Posterior vena cava (tissue), 2 donors: ENCODE measurements around the gene THSD7B. TPM values are rescaled to one million over a fixed set of nuclear protein-coding genes. Genes with fewer than 3 reads are reported as not detected.
"Not testable (repeated sequence)": the region's sequence is repeated elsewhere in the genome, so short reads cannot be mapped to it uniquely, and the experiment has no call there.

Source experiments
- DNase-seq: peaks from one replicate; pipeline ENCODE4 v3.0.0-alpha.2; 2020; ENCODE audit warnings: low spot score
- intact Hi-C, 2 donors: fragments of 100-400 bp; cut with DNase I; formaldehyde crosslinking; loops; one replicate each; pipeline versions ENCODE4 v1.14.1 to v1.14.2; 2022 to 2023
- total RNA-seq, 2 donors: library from RNA; stranded (reverse); fragmentation: NEBNext Ultra II Directional; extraction: Animal tissue kit (Norgen Biotek cat#: 25700); gene quantifications; one replicate each; pipeline ENCODE4 v1.2.1, GENCODE V29; 2021
- donor health status: DM: yes; HTN: yes; CAD: no.
- donor health status: DM: yes; HTN: yes; CAD: no.

The THSD7B gene
- total RNA-seq, 2 donors from 2014 or later: 0.76 to 1.2 TPM

GRCh38 chr2:137262594-137262993 lies 497.2 kb downstream of the THSD7B start:
- DNase-seq: no peak
- intact Hi-C loops: no loop called here

GRCh38 chr2:137287913-137288639 lies 522.7 kb downstream of the THSD7B start:
- no peak for DNase-seq
- intact Hi-C loops: no loop called here

GRCh38 chr2:137291836-137292570 lies 526.7 kb downstream of the THSD7B start:
- intact Hi-C loops: no loop called here
- DNase-seq: no peak

- no peak for DNase-seq
- intact Hi-C loops: no loop called here
Measured at GRCh38 chr2:137298377-137298776, 533.0 kb downstream of the THSD7B start.

- intact Hi-C loops: no loop called here
- no peak for DNase-seq
Measured at GRCh38 chr2:137300987-137301386, 535.6 kb downstream of the THSD7B start.

- DNase-seq: no peak
- intact Hi-C loops: no loop called here
Measured at GRCh38 chr2:137302957-137303356, 537.6 kb downstream of the THSD7B start.

GRCh38 chr2:137316075-137316474 lies 550.7 kb downstream of the THSD7B start:
- intact Hi-C loops: no loop called here
- no peak for DNase-seq

GRCh38 chr2:137321566-137321965 lies 556.2 kb downstream of the THSD7B start:
- intact Hi-C loops: no loop called here

GRCh38 chr2:137331562-137331961 lies 566.2 kb downstream of the THSD7B start:
- intact Hi-C loops: not testable (repeated sequence)
- DNase-seq: peak; percentile 73

More at GRCh38 chr2:137321566-137321965, 556.2 kb downstream of the THSD7B start:
- no peak for DNase-seq

GRCh38 chr2:137333386-137334165 lies 568.2 kb downstream of the THSD7B start:
- intact Hi-C loops: no loop called here
- DNase-seq: no peak

- intact Hi-C loops: no loop called here
- no peak for DNase-seq
Measured at GRCh38 chr2:137336067-137336466, 570.7 kb downstream of the THSD7B start.

GRCh38 chr2:137339051-137339450 lies 573.7 kb downstream of the THSD7B start:
- DNase-seq: no peak
- intact Hi-C loops: no loop called here

- intact Hi-C loops: no loop called here
- DNase-seq: no peak
Measured at GRCh38 chr2:137345994-137346393, 580.6 kb downstream of the THSD7B start.

- no peak for DNase-seq
- intact Hi-C loops: no loop called here
Measured at GRCh38 chr2:137348301-137348700, 583.0 kb downstream of the THSD7B start.

- DNase-seq: no peak
- intact Hi-C loops: no loop called here
Measured at GRCh38 chr2:137357634-137358033, 592.3 kb downstream of the THSD7B start.

- no peak for DNase-seq
Measured at GRCh38 chr2:137367361-137367760, 602.0 kb downstream of the THSD7B start.

GRCh38 chr2:137369106-137369505 lies 603.8 kb downstream of the THSD7B start:
- DNase-seq: no peak
- intact Hi-C loops: no loop called here

More at GRCh38 chr2:137367361-137367760, 602.0 kb downstream of the THSD7B start:
- intact Hi-C loops: no loop called here

GRCh38 chr2:137379186-137379585 lies 613.8 kb downstream of the THSD7B start:
- DNase-seq: no peak
- intact Hi-C loops: no loop called here

- no peak for DNase-seq
- intact Hi-C loops: no loop called here
Measured at GRCh38 chr2:137380610-137381009, 615.3 kb downstream of the THSD7B start.

GRCh38 chr2:137381731-137382130 lies 616.4 kb downstream of the THSD7B start:
- no peak for DNase-seq
- intact Hi-C loops: no loop called here
